Naive thymus-derived CD4-positive, alpha-beta T cell (primary cell): ENCODE results near the gene DGKI. TPM values are rescaled to one million over a fixed set of nuclear protein-coding genes. Genes with fewer than 3 reads are reported as not detected.

Source experiments
- ATAC-seq: fragments of 150-1000 bp; cut with Tn5 transposase; 2 replicates; pipeline ENCODE4 v1.10.0; 2021; ENCODE audit warnings: mild to moderate bottlenecking, moderate library complexity
- CTCF ChIA-PET: fragments of 350-600 bp; sonication (Branson Sonifier 250); formaldehyde crosslinking; loops from one replicate; lab custom pipeline; 2021; ENCODE audit warnings: antibody characterized with exemption; lab: Charles Lee
- POLR2A ChIA-PET: fragments of 350-600 bp; sonication (Branson Sonifier 250); formaldehyde crosslinking; loops from one replicate; lab custom pipeline; 2021; ENCODE audit warnings: antibody characterized with exemption, inconsistent platforms; lab: Charles Lee
- DNase-seq, 9 donors: peaks; one replicate each; pipeline versions ENCODE4 v3.0.0 to v3.0.0-alpha.2; 2020 to 2022; ENCODE audit warnings: mixed read lengths in 1 of 9
- H3K27ac ChIP-seq: one replicate; pipeline ENCODE4 v1.7.0; 2013; ENCODE audit warnings: mild to moderate bottlenecking, low read depth, low read length, moderate library complexity
- H3K27me3 ChIP-seq, 2 donors: one replicate each; pipeline ENCODE4 v1.7.0; 2013; ENCODE audit warnings: low read length in 2 of 2, mild to moderate bottlenecking in 2 of 2, moderate library complexity in 2 of 2; ENCODE audit not compliant: control insufficient read depth in 2 of 2, insufficient read depth in 2 of 2
- H3K36me3 ChIP-seq, 3 experiments: 1 replicate in 2 of 3; 2 replicates in 1 of 3; pipeline ENCODE4 v1.7.0; 2013; ENCODE audit warnings: low read length in 3 of 3, mild to moderate bottlenecking in 3 of 3, moderate library complexity in 1 of 3; ENCODE audit not compliant: insufficient read depth in 3 of 3, control insufficient read depth in 2 of 3
- H3K4me1 ChIP-seq, 2 donors: one replicate each; pipeline ENCODE4 v1.7.0; 2013; ENCODE audit warnings: low read length in 2 of 2, mild to moderate bottlenecking in 2 of 2, moderate library complexity in 1 of 2; ENCODE audit not compliant: control insufficient read depth in 2 of 2, insufficient read depth in 2 of 2
- H3K4me3 ChIP-seq: 2 replicates; pipeline ENCODE4 v1.7.0; 2013; ENCODE audit warnings: mild to moderate bottlenecking, low read length
- H3K9me3 ChIP-seq, 3 experiments: 1 replicate in 2 of 3; 2 replicates in 1 of 3; pipeline ENCODE4 v1.7.0; 2013; ENCODE audit warnings: low read length in 3 of 3; ENCODE audit not compliant: control insufficient read depth in 2 of 3
- H3K27ac Mint-ChIP-seq, 9 donors: one replicate each; pipeline ENCODE4 v1.8.0; 2020 to 2022; ENCODE audit warnings: mixed read lengths in 9 of 9, mild to moderate bottlenecking in 8 of 9, moderate library complexity in 5 of 9, inconsistent platforms in 2 of 9
- H3K27me3 Mint-ChIP-seq, 5 donors: one replicate each; pipeline ENCODE4 v1.8.0; 2021 to 2022; ENCODE audit warnings: mixed read lengths in 5 of 5, mild to moderate bottlenecking in 1 of 5
- H3K36me3 Mint-ChIP-seq, 5 donors: one replicate each; pipeline ENCODE4 v1.8.0; 2020 to 2022; ENCODE audit warnings: mixed read lengths in 5 of 5, mild to moderate bottlenecking in 3 of 5, inconsistent platforms in 1 of 5
- H3K4me1 Mint-ChIP-seq, 7 donors: one replicate each; pipeline ENCODE4 v1.8.0; 2020 to 2022; ENCODE audit warnings: mixed read lengths in 7 of 7, mild to moderate bottlenecking in 3 of 7, inconsistent platforms in 1 of 7
- H3K4me3 Mint-ChIP-seq, 10 donors: one replicate each; pipeline ENCODE4 v1.8.0; 2020 to 2022; ENCODE audit warnings: mild to moderate bottlenecking in 10 of 10, mixed read lengths in 10 of 10, moderate library complexity in 6 of 10, inconsistent platforms in 2 of 10
- H3K9me3 Mint-ChIP-seq, 11 donors: one replicate each; pipeline ENCODE4 v1.8.0; 2020 to 2022; ENCODE audit warnings: mixed read lengths in 11 of 11, mild to moderate bottlenecking in 4 of 11, inconsistent platforms in 1 of 11, moderate library complexity in 1 of 11
- intact Hi-C, 2 donors: fragments of 100-400 bp; cut with micrococcal nuclease; formaldehyde crosslinking; loops; one replicate each; pipeline ENCODE4 v1.15.1; 2023
- polyA plus RNA-seq, 2 donors: library from polyadenylated mRNA; unstranded; fragments of 300-500 nt; fragmentation: Illumina TruSeq; gene quantifications; one replicate each; pipeline ENCODE4 v1.2.3, GENCODE V29; 2021
- total RNA-seq, 6 experiments: library from RNA in 5 of 6; stranded (reverse) in 5 of 6; gene quantifications; 1 replicate in 5 of 6; 2 replicates in 1 of 6; pipeline ENCODE4 v1.2.3 and lab custom pipeline; 2021 to 2026

Gene DGKI
- total and polyA plus RNA-seq, 7 experiments from 2014 or later, result 1.3 TPM; not detected in 6

DNA sequence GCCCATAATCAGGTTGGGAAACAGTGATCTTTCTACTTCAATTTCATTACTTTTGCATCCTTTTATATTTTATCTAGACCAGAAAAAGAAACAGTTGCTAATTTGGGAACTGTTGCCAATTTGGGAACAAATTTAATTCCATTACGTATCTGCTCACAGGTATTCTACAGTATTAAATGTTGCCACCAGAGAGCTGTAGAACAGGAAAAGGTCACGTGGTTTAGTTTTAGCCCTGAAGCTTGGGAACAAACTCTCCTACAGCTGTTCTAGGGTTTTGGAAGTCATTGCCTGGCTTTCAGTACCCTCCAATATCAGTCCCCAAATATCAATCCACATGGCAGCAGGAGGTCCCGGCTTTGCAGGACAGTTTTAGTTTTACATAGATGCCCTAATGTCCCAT lies 172.7 kb downstream of the DGKI start:
- Mint-ChIP-seq H3K4me1 (peaks cover 0 to 4% (median 0%) of the 10 kb centered on the region in 7 donors), H3K4me3 (no peak overlapping the region), H3K9me3 (no peaks in the 10 kb centered on the region), H3K36me3 (no peaks in the 10 kb centered on the region), H3K27me3 (peaks cover 3 to 20% (median 10%) of the 10 kb centered on the region in 5 donors), H3K27ac (no peak overlapping the region)
- no peak for DNase-seq
- no peaks in the 10 kb centered on the region for H3K4me1 ChIP-seq
- no peak overlapping the region for H3K4me3 ChIP-seq
- no peak overlapping the region for H3K27ac ChIP-seq
- POLR2A ChIA-PET, result no interaction called here
- CTCF ChIA-PET, result no interaction called here
- H3K27me3 ChIP-seq, result no peaks in the 10 kb centered on the region
- H3K9me3 ChIP-seq, result no peaks in the 10 kb centered on the region
- intact Hi-C loops, result no loop called here
- H3K36me3 ChIP-seq, result no peaks in the 10 kb centered on the region
- no peak for ATAC-seq

DNA sequence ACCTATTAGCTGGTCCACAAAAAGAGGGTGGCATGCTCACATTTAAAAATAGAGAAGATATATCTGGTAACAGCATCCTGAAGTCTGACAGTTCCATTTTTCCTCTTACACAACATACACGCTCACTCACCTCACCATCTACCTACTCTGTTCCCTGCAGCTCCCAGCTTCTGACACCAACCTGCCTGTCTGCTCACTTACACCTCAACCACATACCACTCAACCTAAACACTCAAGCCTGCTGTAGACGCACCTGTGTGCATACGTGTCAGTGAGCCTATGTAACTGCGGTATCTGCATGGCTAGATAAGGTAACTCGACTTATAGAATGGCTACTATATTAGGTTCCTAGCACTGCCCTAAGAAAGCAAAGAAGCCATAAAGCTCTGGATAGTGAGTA lies 174.9 kb downstream of the DGKI start:
- no peaks in the 10 kb centered on the region for H3K27me3 ChIP-seq
- DNase-seq (no peak), ATAC-seq (no peak)
- ChIA-PET CTCF (no interaction called here), POLR2A (no interaction called here)
- H3K4me3 ChIP-seq, result no peak overlapping the region
- H3K9me3 ChIP-seq, result no peaks in the 10 kb centered on the region
- no peaks in the 10 kb centered on the region for H3K36me3 ChIP-seq
- Mint-ChIP-seq H3K9me3 (no peaks in the 10 kb centered on the region), H3K36me3 (no peaks in the 10 kb centered on the region), H3K4me3 (no peak overlapping the region), H3K4me1 (peaks cover 0 to 4% (median 0%) of the 10 kb centered on the region in 7 donors), H3K27ac (peak overlapping the region in 1 of 9 donors; percentile 1), H3K27me3 (peaks cover 0 to 22% (median 9%) of the 10 kb centered on the region in 5 donors)
- no peaks in the 10 kb centered on the region for H3K4me1 ChIP-seq
- H3K27ac ChIP-seq, result no peak overlapping the region
- intact Hi-C loops, result no loop called here

DNA sequence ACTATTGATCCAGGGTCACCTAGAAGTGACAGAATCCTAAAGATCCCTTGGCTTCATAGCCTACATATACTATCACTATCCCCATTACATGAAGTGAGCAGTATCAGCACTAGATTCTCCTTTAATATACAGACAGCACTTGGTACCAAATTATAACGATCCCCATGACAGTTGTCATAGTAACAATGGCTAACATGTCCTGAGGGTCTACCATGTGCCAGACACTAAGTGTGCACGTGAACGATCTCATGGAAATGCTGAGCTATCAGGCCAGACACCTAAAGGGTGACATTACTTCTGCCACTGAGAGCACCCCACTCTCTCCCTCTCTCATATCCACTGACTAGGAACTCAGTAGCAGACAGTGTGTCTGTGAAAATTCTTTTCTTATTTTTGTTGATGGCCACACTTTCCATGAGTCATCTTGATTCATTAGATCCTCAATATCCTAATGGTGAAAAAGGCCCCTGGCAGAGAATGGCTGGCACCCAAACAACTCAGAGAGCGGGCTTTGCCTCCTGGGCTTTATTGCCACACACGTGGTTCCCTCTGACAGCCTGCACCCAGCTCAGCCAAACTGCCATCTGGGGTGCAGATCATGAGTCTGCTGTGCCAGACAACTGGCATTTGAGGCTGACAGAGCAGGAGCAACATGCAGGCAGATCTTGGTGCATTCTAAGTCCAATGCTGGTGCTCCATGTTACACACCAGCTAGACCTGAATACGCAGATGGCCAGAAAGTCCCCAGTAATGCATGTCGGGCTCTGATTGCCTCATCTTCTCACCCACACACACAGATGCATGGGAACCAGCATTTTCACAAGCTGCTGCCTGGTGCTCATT lies 176.3 kb downstream of the DGKI start:
- H3K4me1 Mint-ChIP-seq, result peaks cover 0 to 4% (median 0%) of the 10 kb centered on the region in 7 donors
- ATAC-seq, result no peak
- POLR2A ChIA-PET, result no interaction called here

DNA sequence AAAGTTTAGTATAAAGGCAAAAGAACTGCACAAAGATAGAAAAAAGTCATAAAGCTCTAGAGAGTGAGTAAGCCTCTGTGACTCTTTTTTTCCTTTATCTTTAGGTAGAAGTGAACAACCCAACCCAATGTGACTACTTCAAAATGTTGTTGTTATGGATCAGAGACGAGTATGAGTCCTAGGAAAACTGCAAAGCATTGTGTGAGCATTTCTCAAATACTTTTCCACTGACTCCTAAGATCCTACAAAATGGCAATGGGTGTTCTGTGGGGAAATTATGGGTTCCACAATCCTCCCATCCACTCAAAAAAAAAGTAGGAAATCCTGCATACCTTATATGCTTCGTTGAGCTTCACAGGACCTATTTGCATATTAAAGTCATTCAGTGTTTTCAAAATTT lies 177.1 kb downstream of the DGKI start:
- H3K4me3 Mint-ChIP-seq, result no peak overlapping the region
- no peaks in the 10 kb centered on the region for H3K9me3 ChIP-seq
- no peaks in the 10 kb centered on the region for H3K9me3 Mint-ChIP-seq
- no peaks in the 10 kb centered on the region for H3K36me3 ChIP-seq
- H3K27me3 ChIP-seq, result no peaks in the 10 kb centered on the region
- DNase-seq (no peak), ATAC-seq (no peak)
- H3K27me3 Mint-ChIP-seq, result peaks cover 0 to 21% (median 5%) of the 10 kb centered on the region in 5 donors
- H3K27ac Mint-ChIP-seq, result no peak overlapping the region
- no peaks in the 10 kb centered on the region for H3K4me1 ChIP-seq
- ChIA-PET CTCF (no interaction called here), POLR2A (no interaction called here)
- H3K4me3 ChIP-seq, result no peak overlapping the region
- intact Hi-C loops, result no loop called here
- no peaks in the 10 kb centered on the region for H3K36me3 Mint-ChIP-seq
- H3K4me1 Mint-ChIP-seq, result peaks cover 0 to 3% (median 0%) of the 10 kb centered on the region in 7 donors
- H3K27ac ChIP-seq, result no peak overlapping the region

More for the DNA sequence above, 176.3 kb downstream of the DGKI start:
- Histone ChIP-seq H3K9me3 (no peaks in the 10 kb centered on the region), H3K27ac (no peak overlapping the region), H3K36me3 (no peaks in the 10 kb centered on the region), H3K4me3 (no peak overlapping the region), H3K4me1 (no peaks in the 10 kb centered on the region), H3K27me3 (no peaks in the 10 kb centered on the region)
- CTCF ChIA-PET, result no interaction called here
- no peaks in the 10 kb centered on the region for H3K36me3 Mint-ChIP-seq
- no peaks in the 10 kb centered on the region for H3K9me3 Mint-ChIP-seq
- H3K4me3 Mint-ChIP-seq, result no peak overlapping the region
- H3K27me3 Mint-ChIP-seq, result peaks cover 0 to 23% (median 9%) of the 10 kb centered on the region in 5 donors
- no peak overlapping the region for H3K27ac Mint-ChIP-seq
- intact Hi-C loops, result no loop called here
- DNase-seq, result no peak

DNA sequence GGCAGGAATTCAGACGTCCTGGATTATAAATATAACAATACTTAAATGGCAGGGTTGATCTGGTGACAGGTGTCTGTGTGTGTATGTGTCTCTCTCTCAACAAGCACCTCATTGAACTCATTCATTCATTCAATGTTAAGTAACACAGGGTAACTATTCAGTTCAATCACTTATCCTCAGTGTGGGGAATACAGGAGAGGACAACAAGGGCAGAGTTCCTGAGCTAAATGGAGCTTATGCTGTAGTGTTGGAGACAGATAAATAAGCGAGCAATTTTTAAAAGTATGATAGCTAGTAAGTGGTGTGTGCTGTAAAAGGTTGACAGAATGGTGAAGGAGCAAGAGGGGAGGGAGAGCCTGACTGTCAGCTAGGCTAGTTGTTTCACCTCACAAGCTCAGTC lies 178.4 kb downstream of the DGKI start:
- ChIA-PET POLR2A (no interaction called here), CTCF (no interaction called here)
- DNase-seq (no peak), ATAC-seq (no peak)
- H3K9me3 ChIP-seq, result no peaks in the 10 kb centered on the region
- Mint-ChIP-seq H3K4me3 (no peak overlapping the region), H3K9me3 (no peaks in the 10 kb centered on the region), H3K4me1 (no peaks in the 10 kb centered on the region), H3K27ac (no peak overlapping the region), H3K27me3 (peaks cover 0 to 18% (median 3%) of the 10 kb centered on the region in 5 donors), H3K36me3 (no peaks in the 10 kb centered on the region)
- H3K36me3 ChIP-seq, result no peaks in the 10 kb centered on the region
- no peak overlapping the region for H3K4me3 ChIP-seq
- H3K27ac ChIP-seq, result no peak overlapping the region
- no peaks in the 10 kb centered on the region for H3K27me3 ChIP-seq
- intact Hi-C loops, result no loop called here
- H3K4me1 ChIP-seq, result no peaks in the 10 kb centered on the region

DNA sequence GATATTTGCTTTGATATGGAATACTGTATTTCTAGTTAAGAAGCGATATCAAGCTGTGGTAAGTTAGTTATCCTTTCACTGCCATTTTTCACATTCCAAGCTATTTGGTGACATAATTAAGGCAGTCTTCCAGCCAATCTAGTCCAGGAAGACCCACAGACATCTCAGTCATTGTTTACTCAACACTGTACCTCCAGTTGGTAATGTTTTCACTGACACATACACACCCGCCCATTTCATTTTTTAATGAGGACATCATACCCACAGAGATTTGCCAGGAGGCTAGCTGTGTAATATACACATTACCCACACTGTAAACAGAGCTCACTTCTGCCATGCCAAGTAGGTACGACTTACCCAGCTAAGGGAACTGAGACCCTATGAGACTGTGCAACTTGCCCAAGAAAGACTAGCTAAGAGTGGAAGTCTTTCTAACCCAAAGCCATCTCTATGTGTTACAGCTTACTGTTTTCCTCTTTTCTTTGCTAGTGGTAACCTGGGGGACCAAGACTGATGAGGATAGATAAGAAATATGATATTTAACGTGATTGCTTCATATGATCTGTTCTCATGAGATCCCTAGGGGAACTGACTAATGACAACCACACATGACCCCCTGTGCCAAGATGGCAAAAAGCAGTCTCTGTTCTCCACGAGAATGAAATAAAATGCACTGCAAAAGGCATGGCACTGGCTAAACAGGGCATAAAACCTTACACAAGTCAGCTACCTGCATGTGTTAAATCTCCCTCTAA lies 179.0 kb downstream of the DGKI start:
- ATAC-seq, result no peak
- CTCF ChIA-PET, result no interaction called here
- no peak for DNase-seq

More for the DNA sequence above, 179.0 kb downstream of the DGKI start:
- intact Hi-C loops, result no loop called here
- no peaks in the 10 kb centered on the region for H3K4me1 Mint-ChIP-seq
- POLR2A ChIA-PET, result no interaction called here
- no peaks in the 10 kb centered on the region for H3K36me3 ChIP-seq
- H3K4me1 ChIP-seq, result no peaks in the 10 kb centered on the region
- H3K27ac ChIP-seq, result no peak overlapping the region
- no peak overlapping the region for H3K27ac Mint-ChIP-seq
- H3K9me3 Mint-ChIP-seq, result no peaks in the 10 kb centered on the region
- H3K27me3 ChIP-seq, result no peaks in the 10 kb centered on the region
- H3K27me3 Mint-ChIP-seq, result peaks cover 3 to 17% (median 7%) of the 10 kb centered on the region in 5 donors
- no peak overlapping the region for H3K4me3 Mint-ChIP-seq
- H3K36me3 Mint-ChIP-seq, result no peaks in the 10 kb centered on the region
- no peak overlapping the region for H3K4me3 ChIP-seq
- H3K9me3 ChIP-seq, result no peaks in the 10 kb centered on the region
